SK-N-SH (cell line): ENCODE data around the gene GMPPB.

Source experiments
- CTCF ChIP-seq: fragments of 200-600 bp; sonication (generic); IDR thresholded peaks from 2 replicates; pipeline ENCODE4 v1.6.1; 2017; ENCODE audit warnings: antibody characterized with exemption, mild to moderate bottlenecking, moderate library complexity
- ELF1 ChIP-seq: IDR thresholded peaks from 2 replicates; pipeline ENCODE4 v1.4.0; 2012
- JUND ChIP-seq: IDR thresholded peaks from 2 replicates; pipeline ENCODE4 v1.4.0; 2012
- MXI1 ChIP-seq: IDR thresholded peaks from 2 replicates; pipeline ENCODE4 v1.6.1; 2012; ENCODE audit warnings: mild to moderate bottlenecking, low read depth, low read length, improper control_type of control experiment
- TAF1 ChIP-seq: IDR thresholded peaks from 2 replicates; pipeline ENCODE4 v1.6.1; 2012; ENCODE audit warnings: low read depth, mild to moderate bottlenecking, low read length, moderate library complexity, borderline replicate concordance
- TCF12 ChIP-seq: IDR thresholded peaks from 2 replicates; pipeline ENCODE4 v1.4.0; 2012
- TF ChIP-seq, protein P1 (sequence below): fragments of 150-350 bp; IDR thresholded peaks from 2 replicates; pipeline ENCODE4 v1.6.1; 2016; ENCODE audit warnings: mild to moderate bottlenecking, low read depth, low read length

GRCh38 chr3:49724586-49724985 lies 835 bp upstream of the GMPPB start:
- no peak for TF ChIP-seq JUND
- no peak for TF ChIP-seq CTCF
- no peak for TF ChIP-seq ELF1
- no peak for TF ChIP-seq TAF1
- TF ChIP-seq, protein P1, sequence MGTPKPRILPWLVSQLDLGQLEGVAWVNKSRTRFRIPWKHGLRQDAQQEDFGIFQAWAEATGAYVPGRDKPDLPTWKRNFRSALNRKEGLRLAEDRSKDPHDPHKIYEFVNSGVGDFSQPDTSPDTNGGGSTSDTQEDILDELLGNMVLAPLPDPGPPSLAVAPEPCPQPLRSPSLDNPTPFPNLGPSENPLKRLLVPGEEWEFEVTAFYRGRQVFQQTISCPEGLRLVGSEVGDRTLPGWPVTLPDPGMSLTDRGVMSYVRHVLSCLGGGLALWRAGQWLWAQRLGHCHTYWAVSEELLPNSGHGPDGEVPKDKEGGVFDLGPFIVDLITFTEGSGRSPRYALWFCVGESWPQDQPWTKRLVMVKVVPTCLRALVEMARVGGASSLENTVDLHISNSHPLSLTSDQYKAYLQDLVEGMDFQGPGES = no peak
- no peak for TF ChIP-seq TCF12
- no peak for TF ChIP-seq MXI1
